Activated effector memory CD4-positive, alpha-beta T cell treated with anti-CD3 and anti-CD28 coated beads, Interleukin-2, amount 50 U/mL, for 16 hours (primary cell): ENCODE measurements around the gene NCOA7.
"Not testable (repeated sequence)": the region's sequence is repeated elsewhere in the genome, so short reads cannot be mapped to it uniquely, and the experiment has no call there.

Source experiments
- DNase-seq: peaks from one replicate; pipeline ENCODE4 v3.0.0-alpha.2; 2020

The NCOA7 gene

DNA sequence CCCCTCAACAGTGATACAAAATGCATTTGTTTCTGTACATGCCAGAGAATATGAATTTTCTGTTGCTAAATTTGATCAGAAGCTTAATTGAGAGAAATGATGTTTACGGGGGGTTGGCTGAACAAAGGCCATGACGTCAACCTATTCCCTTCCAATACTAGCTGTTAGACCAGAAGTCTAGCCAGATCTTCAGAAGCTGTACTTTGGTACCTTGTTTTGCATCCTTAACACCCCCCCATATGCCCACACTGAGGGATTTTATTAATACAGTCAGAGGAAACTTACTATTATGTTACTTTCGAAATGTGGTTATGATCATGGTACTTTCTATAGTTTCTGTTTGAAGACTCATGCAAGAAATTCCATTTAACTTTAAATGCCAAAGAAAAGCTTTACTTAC lies 3.1 kb downstream of the NCOA7 start:
- DNase-seq, result no peak

DNA sequence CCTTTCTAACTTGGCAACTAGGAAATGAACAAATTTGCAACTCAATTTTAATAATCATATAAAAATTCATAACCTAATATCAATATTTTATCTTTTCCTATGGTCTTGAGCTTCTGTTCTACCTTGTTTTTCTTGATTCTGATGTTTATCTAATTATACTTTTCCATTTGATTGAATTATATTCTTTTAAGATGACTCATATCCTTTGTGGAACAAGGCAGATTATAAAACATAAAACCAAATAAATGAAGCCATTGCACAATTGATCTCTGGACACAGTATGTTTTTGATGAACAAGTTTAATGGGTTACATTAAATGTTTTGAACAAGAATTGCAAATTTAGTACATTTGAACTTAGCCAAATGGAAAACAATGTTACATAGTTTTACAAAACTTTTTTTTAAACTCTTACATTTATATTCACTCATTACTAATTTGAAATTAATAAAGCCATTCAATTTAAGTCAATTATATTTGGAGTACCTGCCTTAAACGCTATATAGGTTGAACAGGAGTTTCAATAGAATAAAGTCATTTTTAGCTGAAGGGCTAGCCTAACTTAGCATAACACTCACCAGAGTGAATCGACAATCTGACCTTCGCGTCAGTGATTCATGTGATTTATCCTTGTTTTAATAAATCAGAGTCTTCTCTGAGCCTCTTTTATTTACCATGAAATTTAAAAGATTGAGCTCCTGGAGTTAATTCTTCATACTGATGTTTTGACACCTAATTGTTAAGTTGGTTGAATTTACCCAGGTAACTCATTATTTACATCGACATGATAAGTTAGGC lies 3.8 kb downstream of the NCOA7 start:
- no peak for DNase-seq

DNA sequence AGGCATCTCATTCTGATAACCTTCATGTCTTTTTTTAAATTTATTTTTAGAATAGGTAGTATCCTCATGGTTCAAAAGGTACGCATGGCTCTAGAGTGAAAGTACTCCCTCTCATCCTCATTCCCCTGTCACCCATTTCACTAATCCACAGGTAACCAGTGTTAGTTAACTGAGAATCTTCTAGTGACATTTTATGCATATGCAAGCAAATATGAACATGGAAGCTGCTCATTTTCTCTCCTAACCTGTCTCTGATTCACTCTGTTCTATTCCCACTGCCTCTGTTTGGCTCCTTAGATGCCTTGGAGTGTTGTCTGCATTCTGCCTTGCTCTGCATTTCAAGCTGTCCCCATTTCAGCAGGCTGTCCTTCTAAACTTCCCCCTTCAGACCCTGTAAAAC lies 4.5 kb downstream of the NCOA7 start:
- no peak for DNase-seq

DNA sequence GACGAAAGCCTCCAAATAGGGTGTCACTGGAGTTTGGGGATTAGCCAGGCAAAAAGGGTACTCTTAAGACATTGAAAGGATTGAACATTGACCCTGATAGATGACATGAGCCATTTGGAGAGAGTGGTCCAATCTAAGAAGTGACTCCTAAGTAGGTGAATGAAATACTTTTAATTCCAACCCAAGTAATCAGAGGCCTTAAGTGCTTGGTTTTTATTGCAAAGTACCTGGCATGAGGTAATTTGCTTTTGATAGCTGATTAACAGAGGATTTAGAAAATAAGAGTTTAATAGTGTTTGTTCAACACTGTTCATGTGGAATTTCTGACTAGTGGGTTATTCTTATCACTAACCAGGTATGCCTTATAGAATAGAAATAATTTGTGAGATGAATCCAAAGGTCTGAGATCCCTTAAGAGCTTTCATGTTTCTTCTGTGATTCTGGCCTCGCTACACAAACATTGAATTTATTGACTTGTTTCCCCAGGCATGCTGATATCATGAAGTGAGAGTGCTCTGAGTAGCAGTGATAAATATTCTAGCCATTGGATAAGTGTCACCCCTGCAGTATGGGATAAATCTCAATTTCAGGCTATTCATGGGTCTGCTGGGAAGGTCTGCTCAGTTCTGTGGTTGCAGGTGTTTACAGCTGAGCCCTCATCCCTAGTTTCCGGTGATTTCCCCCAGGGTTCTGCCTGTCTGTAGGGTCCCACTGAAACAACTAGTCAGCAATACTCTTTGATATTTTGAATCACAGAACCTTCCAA lies 6.5 kb downstream of the NCOA7 start:
- no peak for DNase-seq

DNA sequence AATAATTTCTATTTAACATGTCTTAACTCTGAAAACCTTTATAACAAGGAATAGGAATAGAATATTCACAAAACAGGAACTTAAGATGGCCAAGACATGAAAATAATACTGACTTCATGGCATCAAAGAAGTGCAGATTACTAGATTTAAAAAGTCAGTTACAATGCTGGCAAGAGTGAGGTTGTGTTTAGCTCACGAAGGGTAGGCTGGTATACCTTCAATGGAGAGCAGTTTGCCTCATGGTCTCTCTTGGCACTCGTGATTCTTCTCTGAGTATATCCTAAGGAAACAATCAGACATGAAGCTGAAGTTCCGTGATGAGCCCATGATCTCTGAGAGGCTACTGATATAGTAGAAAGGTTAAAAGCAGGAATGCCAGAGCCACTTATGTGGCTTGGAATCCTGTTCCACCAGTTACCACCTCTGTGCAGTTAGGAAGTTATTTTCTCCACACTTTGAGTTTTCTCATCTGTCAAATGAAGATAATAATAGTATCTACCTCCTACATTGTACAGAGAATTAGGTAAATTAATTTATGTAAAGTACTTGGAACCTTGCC lies 7.2 kb downstream of the NCOA7 start:
- no peak for DNase-seq

DNA sequence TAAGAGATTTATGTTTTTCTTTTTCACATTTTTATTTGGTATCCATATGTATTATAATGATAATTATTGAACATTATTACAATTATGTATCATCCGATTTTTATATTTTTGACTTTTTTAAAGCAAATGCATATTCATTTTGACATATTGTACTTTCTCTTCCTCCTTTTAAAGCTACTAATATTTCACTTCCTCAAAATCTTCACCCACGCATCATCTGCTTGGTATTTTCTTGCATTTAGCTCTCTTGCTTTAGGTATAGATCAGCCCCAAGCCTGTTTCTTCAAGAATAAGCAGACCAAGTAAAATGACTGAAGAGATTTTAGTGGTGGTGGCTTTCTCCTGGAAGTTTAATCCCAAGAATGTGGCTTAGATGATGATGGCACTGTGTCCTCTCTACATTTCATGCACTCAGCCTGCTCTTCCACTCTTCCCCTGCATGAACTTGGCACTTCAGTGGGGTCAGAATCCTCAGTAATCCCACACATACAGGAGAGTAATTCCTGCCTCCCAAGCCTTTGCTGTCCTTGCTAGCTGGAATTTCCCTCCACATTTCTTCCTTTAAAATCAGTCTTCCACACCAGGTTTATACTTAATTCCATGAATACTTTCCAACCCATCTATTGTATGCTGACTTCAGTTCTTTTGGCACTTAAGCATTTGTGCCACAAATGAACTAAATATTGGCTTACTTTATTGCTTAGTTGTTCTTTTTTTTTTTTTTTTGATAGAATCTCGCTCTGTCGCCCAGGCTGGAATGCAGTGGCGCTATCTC lies 8.2 kb downstream of the NCOA7 start:
- DNase-seq, result no peak

DNA sequence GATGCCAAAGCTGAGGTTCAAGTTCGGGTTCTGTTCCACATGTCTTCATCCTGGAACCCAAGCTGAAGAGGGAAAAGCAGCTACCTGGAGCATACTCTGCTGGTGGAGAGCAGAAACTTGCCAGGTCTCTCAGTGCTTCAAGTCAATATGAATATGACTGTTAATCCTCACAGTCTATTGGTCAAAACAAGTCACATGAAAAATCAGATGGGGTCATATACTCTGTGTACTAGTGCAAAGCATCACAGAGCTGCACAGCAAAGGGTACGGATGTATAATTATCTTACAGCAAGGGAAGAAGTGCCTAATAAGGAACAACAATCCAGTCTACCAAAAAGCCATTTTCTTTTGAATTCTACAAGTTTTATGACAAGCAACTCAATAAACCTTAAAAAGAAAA lies 11.6 kb downstream of the NCOA7 start:
- no peak for DNase-seq

DNA sequence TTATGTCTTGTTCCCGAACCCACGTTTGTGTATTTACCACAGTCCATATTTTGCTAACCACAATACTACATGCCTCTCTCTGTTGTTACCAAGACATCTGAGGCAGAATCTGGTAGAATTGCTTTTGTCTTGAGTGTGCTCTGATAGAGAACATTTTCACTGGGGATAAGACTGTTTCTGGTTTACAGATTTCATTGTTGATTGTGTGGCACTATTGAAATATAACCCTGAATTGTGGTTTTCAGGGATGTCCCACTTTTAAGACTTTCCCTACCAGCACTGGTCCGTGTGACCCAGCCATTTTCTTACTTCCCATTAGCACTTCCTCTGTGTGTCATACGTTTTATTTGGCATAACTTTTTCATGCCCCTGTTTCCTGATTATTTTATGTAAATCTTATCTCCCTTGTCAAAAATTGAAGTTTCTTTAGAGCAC lies 12.2 kb downstream of the NCOA7 start:
- no peak for DNase-seq

DNA sequence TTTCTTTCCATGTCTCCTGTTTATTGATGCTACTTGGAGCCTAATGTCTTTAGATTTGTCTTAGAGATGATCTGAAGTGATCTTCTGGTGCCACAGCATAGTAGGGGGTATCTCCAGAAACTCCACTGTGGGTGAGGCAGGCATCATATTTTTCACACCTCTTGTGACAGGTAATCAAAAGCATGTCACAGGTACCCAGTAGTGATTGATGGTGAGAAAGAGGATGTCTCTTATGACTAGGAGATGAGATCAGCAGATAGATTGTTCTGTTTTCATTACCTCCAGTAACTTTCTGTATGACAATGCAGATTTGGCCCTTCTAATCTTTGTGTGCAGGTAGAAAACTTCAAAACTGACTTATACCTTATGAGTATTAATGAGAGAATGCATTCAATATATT lies 13.5 kb downstream of the NCOA7 start:
- no peak for DNase-seq

DNA sequence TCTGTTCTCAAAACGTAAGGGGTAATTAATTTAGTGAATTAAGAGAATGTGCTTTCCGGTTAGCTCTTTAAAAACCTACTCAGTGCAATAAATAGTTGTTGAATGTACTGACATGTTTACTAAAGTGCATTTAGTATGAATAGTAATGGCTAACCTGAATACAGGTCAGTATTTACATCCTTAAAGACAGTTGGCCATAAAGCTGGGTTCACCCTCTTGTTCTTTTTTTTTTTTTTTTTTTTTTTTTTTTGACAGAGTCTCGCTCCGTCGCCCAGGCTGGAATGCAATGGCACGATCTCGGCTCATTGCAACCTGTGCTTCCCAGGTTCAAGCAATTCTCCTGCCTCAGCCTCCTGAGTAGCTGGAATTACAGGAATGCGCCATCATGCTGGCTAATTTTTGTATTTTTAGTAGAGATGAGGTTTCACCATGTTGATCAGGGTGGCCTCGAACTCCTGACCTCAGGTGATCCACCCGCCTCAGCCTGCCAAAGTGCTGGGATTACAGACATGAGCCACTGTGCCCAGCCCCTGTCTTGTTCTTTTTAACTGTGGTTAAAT lies 14.2 kb downstream of the NCOA7 start:
- not testable (repeated sequence) for DNase-seq

DNA sequence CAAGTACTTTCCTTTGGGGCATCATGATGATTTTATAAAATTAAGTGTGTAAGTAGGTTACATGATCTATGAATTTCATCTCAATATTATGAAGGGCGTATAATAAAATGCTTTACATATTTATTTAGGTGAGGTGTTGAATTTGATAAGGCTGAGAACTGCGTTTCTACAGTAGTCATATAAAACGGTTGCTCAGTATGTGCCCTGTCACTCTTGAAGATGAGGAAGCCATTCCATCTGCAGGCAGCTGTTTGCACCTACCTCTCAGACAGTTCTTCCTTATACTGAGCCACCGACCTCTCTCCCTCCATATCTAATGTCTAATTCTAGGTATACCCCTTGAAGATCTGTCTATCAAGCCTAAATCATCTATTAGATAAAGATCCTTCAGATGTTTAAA lies 16.1 kb downstream of the NCOA7 start:
- DNase-seq, result no peak

DNA sequence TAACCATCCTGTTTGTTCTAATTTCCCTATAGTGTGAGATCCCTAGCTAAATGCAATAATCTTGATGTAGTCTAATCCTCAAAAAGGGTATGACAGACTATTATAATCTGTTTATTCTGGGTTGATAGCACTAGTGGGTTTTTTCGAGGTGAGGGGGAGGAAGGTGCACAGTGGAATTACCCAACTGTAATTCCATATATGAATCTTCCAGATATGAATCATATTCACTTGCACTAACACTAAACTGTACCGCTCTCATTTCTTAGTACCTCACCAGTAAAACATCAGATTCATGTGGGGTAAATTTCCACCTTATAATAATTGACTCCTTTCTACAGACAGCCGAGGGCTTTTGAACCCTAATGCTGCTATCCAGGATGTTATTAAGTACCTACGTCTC lies 16.5 kb downstream of the NCOA7 start:
- no peak for DNase-seq

DNA sequence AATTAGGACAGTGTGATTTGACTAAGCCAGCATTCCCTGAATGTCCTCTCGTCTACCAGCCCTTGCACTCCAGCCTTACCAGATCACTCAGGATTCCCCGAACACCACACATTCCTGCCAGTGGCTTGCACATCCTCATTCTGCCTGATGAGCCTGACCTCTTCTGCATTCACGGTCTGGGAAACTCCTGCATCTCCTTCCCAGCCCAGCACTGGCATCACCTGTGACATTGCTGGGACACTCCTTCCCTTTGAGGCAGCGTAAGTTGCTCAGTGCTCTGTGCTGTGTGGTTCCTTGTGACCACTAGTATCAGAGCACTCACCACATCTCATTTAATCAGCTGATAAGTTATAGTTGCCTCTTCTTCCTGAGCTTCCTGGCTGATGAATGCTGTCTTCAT lies 17.3 kb downstream of the NCOA7 start:
- DNase-seq, result no peak

DNA sequence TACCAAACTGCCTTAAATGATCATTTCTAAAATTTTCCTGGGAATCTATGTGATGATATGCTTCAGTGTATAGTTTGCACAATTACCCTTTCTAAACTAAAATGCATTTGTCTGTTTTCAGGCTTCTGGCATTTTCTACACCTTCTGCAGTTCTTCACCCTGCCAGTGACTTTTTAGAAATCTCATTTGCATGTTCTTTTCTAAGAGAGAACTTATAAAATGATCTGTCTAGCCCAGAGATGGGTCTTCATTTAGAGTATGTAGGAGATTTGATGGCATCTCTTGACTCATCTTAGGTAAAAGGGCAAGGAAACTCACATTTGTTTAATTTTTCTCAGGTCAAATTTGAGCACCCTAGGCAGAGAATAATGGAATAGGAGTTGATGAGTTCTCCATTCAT lies 17.8 kb downstream of the NCOA7 start:
- DNase-seq, result no peak

DNA sequence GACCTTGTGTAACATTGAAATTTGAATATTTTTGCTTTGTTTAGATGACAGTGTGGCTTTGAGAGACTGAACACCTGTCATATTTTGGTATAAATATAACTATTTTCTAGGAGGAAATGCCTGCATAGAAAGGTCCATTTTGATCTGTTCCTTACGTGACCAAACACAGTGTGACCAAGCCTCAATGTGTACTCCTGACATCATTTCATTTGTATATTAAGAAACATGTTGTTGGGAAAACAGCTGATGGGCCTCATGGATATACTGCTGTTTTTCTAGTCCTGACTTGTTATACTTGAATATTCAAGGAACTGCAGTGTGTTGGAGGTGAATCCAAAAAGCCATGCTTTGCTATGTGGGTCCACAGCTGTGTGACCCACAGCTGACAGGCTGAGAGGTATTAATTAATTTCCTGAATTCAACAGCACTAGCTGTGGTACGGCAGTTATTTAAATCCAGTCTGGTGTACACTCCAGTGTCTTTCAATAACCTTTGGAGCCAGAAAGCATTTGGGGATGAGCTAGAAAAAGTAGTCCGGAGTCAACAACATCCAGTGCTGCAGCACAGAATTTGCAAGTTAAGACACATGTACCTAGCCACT lies 18.9 kb downstream of the NCOA7 start:
- no peak for DNase-seq

DNA sequence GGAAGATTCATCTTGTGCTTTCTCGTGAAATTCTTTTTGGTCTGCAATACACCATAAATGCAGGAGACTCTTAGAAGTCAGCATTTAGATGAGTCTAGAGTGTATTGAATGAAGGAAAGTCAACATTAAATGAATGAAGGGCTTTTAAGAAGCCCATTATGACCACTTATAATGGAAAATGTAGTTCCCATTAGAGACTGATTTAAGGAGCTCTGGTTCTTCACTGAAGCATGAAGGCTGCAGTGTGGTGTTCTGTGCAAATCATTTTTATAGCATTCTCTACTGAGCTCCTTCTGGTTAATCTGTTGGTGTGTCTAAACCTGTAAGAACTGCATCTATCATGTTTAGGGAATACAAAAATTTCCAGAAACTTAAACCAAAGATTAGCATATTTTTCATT lies 19.7 kb downstream of the NCOA7 start:
- no peak for DNase-seq

DNA sequence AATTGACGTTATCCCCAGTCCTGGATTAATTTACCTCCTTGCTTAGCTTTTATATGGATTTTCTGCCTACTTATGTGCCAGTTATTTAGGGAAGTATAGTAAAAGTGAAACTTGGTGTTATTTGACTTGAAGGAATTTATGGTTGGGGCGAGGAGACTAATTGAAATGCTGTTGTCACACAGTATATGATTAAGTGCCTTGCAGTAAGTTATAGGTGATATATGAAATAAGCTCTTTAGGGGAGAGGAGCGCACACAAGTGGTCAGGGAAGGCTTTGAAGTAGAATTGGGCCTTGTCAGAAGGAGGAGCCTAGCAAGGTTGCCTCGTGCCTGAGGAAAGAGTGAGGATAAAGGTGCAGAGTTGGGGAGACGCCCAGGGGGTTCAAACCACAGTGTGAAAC lies 20.5 kb downstream of the NCOA7 start:
- no peak for DNase-seq

DNA sequence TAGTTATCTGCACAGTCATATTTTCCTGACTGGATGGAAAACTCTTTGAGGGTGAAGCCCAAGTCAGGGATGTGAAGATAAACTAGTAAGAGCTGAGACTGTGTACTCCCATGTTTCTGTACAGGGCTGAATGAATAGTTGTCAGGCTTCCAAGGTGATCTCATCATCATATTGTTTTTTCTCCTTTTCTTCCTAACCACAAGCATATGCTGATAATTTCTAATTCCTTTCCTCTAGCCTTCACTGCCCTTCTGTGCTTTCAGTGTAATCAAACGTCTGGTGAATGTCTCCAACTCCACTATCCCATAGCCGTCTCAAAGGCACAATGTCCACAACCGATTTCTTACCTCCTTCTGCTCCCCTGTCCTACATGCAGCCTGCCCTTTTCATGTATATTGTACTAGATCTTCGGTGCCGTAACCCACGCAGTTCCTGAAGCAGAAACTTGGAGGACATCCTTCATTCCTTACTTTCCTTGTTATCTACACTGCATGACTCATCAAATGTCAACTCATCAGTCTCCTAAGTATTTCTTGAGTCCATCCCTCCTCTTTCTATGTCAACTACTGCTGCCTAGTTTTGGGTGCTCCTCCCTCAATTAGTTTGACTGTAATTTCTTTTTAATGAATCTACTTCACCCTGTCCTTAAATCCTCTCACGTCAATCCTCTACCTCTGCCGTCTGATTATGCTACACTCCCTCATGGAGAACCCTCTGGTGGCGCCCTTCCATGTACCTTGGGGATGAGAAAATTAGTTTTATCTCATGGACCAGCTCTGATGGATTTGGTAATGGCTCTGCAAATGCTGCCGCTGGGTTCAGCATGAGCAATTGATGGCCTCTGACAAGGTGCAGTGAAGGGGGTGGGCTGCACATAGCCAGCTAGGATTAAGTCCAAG lies 21.9 kb downstream of the NCOA7 start:
- no peak for DNase-seq

DNA sequence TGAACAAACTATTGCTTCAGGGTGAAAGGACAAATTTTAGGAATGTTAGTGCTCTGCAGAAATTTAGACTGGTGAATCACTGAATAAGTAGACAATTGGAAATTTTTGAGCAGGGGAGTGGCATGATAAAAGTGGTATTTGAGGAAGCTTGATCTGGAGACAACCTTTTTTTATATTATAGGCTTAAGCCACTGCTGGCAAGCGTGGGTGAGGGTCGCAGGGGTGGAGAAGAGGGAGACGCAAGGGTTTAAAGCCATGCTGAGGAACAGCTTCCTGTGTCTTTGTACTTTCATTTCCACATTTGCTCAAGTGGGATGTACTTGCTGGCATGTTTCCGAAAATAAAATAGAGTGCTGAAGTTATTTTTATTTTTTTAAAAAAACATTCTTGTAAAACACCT lies 23.7 kb downstream of the NCOA7 start:
- no peak for DNase-seq

DNA sequence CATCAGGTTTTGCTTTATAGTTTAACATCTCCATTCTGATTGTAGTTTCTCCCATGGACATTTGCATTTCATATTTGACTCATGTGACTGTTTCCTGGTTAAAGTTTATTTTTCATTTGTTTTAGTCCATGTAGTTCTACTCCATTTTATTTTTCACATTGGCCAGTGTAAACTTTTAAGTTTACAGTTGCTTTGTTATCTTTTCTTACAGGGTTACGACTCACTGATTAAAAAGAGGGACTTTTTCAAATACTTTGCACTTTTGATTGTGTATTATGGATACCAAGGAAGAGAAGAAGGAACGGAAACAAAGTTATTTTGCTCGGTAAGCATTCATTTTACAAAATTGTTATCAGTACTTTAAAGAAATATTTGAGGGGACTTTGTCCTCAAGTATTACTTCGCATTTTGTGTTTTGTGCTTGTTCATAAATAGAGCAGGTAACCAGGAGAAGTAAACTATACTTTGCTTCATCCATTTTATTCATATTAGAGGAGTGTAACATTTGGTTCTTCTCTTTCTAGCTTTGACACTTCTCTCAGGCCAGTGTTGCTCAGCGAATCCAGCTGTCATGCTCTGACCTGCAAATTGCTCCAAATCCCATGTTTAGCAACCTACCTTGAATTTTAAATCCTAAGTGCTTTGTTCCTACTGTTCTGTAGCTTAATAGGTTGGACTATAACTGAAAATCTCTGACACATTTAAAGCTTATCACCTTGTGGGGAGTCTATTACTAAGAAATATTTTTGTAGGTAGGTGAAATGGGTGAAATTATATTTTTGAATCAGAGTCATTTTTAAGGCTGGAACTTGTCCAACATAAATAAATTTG lies 24.5 kb downstream of the NCOA7 start:
- no peak for DNase-seq

DNA sequence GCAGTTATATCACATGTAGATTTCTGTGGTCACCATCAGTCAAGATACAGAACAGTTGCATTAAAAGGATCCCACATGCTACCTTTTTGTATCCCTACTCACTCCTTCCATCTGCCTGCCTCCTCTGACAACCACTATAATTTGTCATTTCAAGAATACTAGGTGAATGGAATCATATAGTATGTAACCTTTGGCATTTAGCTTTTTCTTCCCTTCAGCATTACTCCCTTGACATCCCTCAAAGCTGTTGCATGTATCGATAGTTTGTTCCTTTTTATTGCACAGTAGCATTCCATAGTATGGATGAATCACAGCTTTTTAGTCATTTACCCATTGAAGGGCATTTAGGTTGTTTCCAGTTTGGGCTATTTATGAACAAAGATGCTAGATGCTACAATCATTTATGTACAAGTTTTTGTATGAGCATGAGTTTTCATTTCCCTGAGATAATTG lies 26.1 kb downstream of the NCOA7 start:
- DNase-seq, result no peak
